Mesothelial cell of epicardium (in vitro differentiated cells): ENCODE measurements around the gene EDEM1. TPM values are rescaled to one million over a fixed set of nuclear protein-coding genes. Genes with fewer than 3 reads are reported as not detected.

Source experiments
- DNase-seq, 2 experiments: peaks; one replicate each; pipeline ENCODE4 v3.0.0; 2021; ENCODE audit warnings: low spot score in 2 of 2; ENCODE audit not compliant: unreplicated experiment in 2 of 2
- H3K27ac Mint-ChIP-seq: 2 replicates; pipeline ENCODE4 v1.8.0; 2021; ENCODE audit warnings: mixed read lengths
- H3K27me3 Mint-ChIP-seq: 2 replicates; pipeline ENCODE4 v1.8.0; 2021; ENCODE audit warnings: low read depth, mixed read lengths
- H3K36me3 Mint-ChIP-seq: 2 replicates; pipeline ENCODE4 v1.8.0; 2021; ENCODE audit warnings: mixed read lengths
- H3K4me1 Mint-ChIP-seq: 2 replicates; pipeline ENCODE4 v1.8.0; 2021; ENCODE audit warnings: mixed read lengths
- H3K4me3 Mint-ChIP-seq: 2 replicates; pipeline ENCODE4 v1.8.0; 2021; ENCODE audit warnings: mild to moderate bottlenecking, moderate library complexity, mixed read lengths
- H3K9me3 Mint-ChIP-seq: 2 replicates; pipeline ENCODE4 v1.8.0; 2021; ENCODE audit warnings: mixed read lengths
- total RNA-seq: library from RNA; stranded (reverse); gene quantifications from 3 replicates; pipeline ENCODE4 v1.2.1, GENCODE V29; 2021
- TF ChIP-seq, protein P1 (sequence below): fragments of 200-600 bp; sonication (generic); IDR thresholded peaks from one replicate; pipeline ENCODE4 v1.5.0; 2021; ENCODE audit warnings: antibody characterized with exemption; ENCODE audit not compliant: unreplicated experiment

Gene EDEM1
- total RNA-seq, 1 donor from 2014 or later, result 25.7 TPM

DNA sequence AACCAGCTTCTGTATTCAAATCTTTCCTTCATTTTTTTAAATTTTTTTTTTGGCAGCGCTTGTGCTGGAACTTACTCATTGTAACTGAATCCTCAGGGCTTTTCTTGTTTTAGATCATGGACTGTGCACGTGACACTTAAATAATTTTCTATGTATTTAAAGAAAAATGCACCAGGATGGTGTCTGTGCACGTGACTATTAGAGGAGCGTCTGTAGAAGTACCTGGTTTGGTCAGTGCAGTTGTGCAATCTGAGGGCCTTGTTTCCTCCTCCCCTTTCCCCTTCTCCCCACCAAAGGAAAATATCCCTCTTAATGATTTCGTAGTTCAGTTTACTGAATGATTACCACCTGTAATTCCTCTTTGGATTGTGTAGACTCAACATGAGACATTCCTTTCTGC lies 31.3 kb downstream of the EDEM1 start:
- Mint-ChIP-seq H3K36me3 (peaks cover 12% of the 10 kb centered on the region), H3K9me3 (no peaks in the 10 kb centered on the region), H3K4me3 (no peak overlapping the region), H3K4me1 (peaks cover 7% of the 10 kb centered on the region), H3K27me3 (no peaks in the 10 kb centered on the region), H3K27ac (peak overlapping the region; percentile 21)
- TF ChIP-seq, protein P1, sequence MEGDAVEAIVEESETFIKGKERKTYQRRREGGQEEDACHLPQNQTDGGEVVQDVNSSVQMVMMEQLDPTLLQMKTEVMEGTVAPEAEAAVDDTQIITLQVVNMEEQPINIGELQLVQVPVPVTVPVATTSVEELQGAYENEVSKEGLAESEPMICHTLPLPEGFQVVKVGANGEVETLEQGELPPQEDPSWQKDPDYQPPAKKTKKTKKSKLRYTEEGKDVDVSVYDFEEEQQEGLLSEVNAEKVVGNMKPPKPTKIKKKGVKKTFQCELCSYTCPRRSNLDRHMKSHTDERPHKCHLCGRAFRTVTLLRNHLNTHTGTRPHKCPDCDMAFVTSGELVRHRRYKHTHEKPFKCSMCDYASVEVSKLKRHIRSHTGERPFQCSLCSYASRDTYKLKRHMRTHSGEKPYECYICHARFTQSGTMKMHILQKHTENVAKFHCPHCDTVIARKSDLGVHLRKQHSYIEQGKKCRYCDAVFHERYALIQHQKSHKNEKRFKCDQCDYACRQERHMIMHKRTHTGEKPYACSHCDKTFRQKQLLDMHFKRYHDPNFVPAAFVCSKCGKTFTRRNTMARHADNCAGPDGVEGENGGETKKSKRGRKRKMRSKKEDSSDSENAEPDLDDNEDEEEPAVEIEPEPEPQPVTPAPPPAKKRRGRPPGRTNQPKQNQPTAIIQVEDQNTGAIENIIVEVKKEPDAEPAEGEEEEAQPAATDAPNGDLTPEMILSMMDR, result no peak
- DNase-seq, result no peak

DNA sequence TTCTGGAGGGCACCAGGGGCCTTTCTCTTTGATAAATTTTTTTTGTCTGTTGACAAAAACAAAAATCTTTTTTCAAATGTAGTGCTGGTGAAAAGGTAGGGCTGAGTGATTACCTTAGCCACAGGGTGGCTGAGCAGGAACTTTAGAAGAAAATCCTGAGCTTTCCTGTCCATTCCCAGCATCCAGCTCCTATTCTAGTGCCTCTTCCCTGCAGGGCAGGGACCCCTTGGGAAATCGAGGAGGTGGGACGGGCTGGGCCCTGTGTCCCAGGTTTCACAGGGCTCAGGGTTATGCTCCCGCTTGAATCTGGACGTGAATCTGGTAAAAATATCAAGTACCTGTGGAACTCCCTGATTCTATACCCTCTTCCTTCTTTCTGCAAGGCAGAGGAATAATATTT lies 31.7 kb downstream of the EDEM1 start:
- Mint-ChIP-seq H3K9me3 (no peaks in the 10 kb centered on the region), H3K4me1 (peaks cover 7% of the 10 kb centered on the region), H3K36me3 (peaks cover 12% of the 10 kb centered on the region), H3K4me3 (no peak overlapping the region), H3K27me3 (no peaks in the 10 kb centered on the region), H3K27ac (no peak overlapping the region)
- TF ChIP-seq, protein P1, result no peak
- no peak for DNase-seq

DNA sequence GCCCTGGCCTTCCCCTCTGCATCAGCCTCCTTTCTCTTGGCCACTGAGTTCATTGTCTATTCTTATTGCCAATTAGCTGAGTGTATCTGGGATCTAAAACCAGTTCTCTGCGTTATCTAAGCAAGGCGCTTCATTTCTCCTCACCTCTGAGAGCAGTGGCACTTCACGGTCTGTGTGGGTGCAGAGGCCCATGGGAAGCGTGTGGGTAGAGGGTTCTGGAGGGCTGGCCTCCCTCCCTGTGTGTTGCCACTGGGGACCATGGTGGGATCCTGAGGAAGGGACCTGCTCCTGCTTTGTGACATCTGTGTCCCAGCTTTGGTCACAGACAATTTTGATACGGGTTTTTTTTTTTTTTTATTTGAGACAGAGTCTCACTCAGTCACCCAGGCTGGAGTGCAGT lies 32.7 kb downstream of the EDEM1 start:
- DNase-seq, result no peak
- H3K36me3 Mint-ChIP-seq, result peaks cover 12% of the 10 kb centered on the region
- H3K27me3 Mint-ChIP-seq, result no peaks in the 10 kb centered on the region
- peaks cover 7% of the 10 kb centered on the region for H3K4me1 Mint-ChIP-seq
- no peaks in the 10 kb centered on the region for H3K9me3 Mint-ChIP-seq
- no peak overlapping the region for H3K27ac Mint-ChIP-seq
- TF ChIP-seq, protein P1, result no peak
- H3K4me3 Mint-ChIP-seq, result no peak overlapping the region

DNA sequence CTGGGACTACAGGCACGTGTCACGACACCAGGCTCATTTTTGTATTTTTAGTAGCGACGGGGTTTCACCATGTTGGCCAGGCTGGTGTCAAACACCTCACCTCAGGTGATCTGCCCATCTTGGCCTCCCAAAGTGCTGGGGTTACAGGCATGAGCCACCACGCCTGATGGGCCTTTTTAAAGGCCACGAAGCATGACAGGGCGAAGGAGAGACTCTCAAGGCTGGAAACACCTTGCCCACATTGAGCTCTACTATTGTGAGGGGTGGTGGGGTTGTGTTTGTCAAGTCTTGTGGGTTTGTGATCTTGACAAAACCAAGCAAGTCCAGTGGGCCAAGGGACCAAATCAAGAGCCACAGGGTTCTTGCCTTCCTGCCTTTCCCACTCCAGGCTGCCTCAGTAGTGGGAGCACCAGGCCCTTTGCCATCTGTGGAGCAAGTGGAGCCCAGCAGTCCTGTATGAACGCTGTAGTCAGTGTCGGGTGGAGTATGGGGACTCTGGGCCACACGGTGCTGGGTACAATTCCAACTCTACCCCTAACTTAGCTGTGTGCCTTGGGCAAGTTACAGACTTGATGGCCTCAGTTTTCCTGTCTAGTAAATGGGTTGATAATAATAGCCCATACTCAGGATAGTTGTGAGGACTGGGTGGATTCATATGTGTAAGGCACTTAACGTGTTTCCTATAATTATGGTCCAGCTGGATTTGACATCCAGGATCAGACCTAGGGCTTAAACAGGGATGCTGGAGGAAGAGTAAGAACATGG lies 33.3 kb downstream of the EDEM1 start:
- Mint-ChIP-seq H3K9me3 (no peaks in the 10 kb centered on the region), H3K36me3 (peaks cover 12% of the 10 kb centered on the region), H3K4me1 (peaks cover 7% of the 10 kb centered on the region), H3K4me3 (no peak overlapping the region), H3K27me3 (no peaks in the 10 kb centered on the region), H3K27ac (no peak overlapping the region)
- TF ChIP-seq, protein P1, result no peak
- no peak for DNase-seq

DNA sequence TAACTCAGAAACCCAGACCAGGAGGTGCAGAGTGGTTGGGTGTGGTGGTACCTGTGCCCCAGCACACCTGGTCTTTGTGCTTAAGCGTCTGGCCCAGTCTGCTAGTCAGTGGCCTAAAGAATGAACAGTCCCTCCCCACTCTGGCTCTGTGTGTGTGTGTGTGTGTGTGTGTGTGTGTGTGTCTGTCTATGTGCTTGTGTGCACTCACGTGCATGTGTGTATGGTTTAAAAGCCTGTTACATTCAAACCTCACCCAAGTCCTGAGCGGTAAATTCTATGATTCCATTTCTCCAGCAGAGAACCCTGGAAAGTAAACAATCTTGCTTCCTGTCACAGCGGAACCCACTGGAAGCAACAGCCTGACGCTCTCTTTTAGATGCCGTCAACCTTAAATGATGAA lies 34.2 kb downstream of the EDEM1 start:
- no peak overlapping the region for H3K27ac Mint-ChIP-seq
- no peaks in the 10 kb centered on the region for H3K27me3 Mint-ChIP-seq
- peaks cover 11% of the 10 kb centered on the region for H3K36me3 Mint-ChIP-seq
- peaks cover 7% of the 10 kb centered on the region for H3K4me1 Mint-ChIP-seq
- TF ChIP-seq, protein P1, result no peak
- no peak overlapping the region for H3K4me3 Mint-ChIP-seq
- DNase-seq, result no peak
- no peaks in the 10 kb centered on the region for H3K9me3 Mint-ChIP-seq
